HepG2 (cell line): ENCODE data around the gene TMEM139. TPM values are rescaled to one million over a fixed set of nuclear protein-coding genes. Genes with fewer than 3 reads are reported as not detected.
A peak's percentile ranks its signal among the peaks of the same experiment; 100 is the strongest.

Experiments used
- BORCS8-MEF2B ChIP-seq: sonication (generic); formaldehyde crosslinking; IDR thresholded peaks from 2 replicates; pipeline ENCODE4 v1.8.0; 2022; ENCODE audit warnings: mild to moderate bottlenecking, missing genetic modification reagents
- ELF4 ChIP-seq: sonication (generic); formaldehyde crosslinking; IDR thresholded peaks from 2 replicates; pipeline ENCODE4 v1.5.0; 2020; ENCODE audit warnings: missing genetic modification reagents, mild to moderate bottlenecking, moderate library complexity, borderline replicate concordance
- IRF2 ChIP-seq: IDR thresholded peaks from 2 replicates; pipeline ENCODE4 v1.6.1; 2018; ENCODE audit warnings: missing genetic modification reagents, missing compliant biosample characterization
- MIXL1 ChIP-seq: IDR thresholded peaks from 2 replicates; pipeline ENCODE4 v1.6.1; 2016
- MLXIP ChIP-seq: sonication (generic); formaldehyde crosslinking; IDR thresholded peaks from 2 replicates; pipeline ENCODE4 v1.9.0; 2021; ENCODE audit warnings: missing genetic modification reagents, borderline replicate concordance
- NR2F6 ChIP-seq, 2 experiments: IDR thresholded peaks; 2 replicates each; pipeline ENCODE4 v1.6.1; 2016; ENCODE audit warnings: antibody characterized with exemption in 1 of 2, mild to moderate bottlenecking in 1 of 2
- RARA ChIP-seq: IDR thresholded peaks from 2 replicates; pipeline ENCODE4 v1.6.1; 2016; ENCODE audit warnings: missing genetic modification reagents, missing compliant biosample characterization
- RFXAP ChIP-seq: sonication (generic); formaldehyde crosslinking; IDR thresholded peaks from 2 replicates; pipeline ENCODE4 v1.4.0; 2020; ENCODE audit warnings: missing genetic modification reagents, borderline replicate concordance
- SIN3B ChIP-seq: fragments of 150-350 bp; IDR thresholded peaks from 2 replicates; pipeline ENCODE4 v1.6.1; 2014; ENCODE audit warnings: low read length
- SIX4 ChIP-seq: sonication (generic); formaldehyde crosslinking; IDR thresholded peaks from 2 replicates; pipeline ENCODE4 v1.4.0; 2020; ENCODE audit warnings: missing genetic modification reagents
- ZFP37 ChIP-seq: sonication (generic); formaldehyde crosslinking; IDR thresholded peaks from 2 replicates; pipeline ENCODE4 v1.4.0; 2020; ENCODE audit warnings: missing genetic modification reagents, borderline replicate concordance
- ZNF253 ChIP-seq: sonication (generic); formaldehyde crosslinking; IDR thresholded peaks from 2 replicates; pipeline ENCODE4 v1.8.0; 2022; ENCODE audit warnings: mild to moderate bottlenecking, missing genetic modification reagents, borderline replicate concordance
- ZNF326 ChIP-seq: sonication (generic); formaldehyde crosslinking; IDR thresholded peaks from 2 replicates; pipeline ENCODE4 v1.4.0; 2020; ENCODE audit warnings: missing genetic modification reagents, borderline replicate concordance
- ZNF329 ChIP-seq: sonication (generic); formaldehyde crosslinking; IDR thresholded peaks from 2 replicates; pipeline ENCODE4 v1.9.0; 2021; ENCODE audit warnings: low read depth, mild to moderate bottlenecking, missing genetic modification reagents
- ZNF335 ChIP-seq: sonication (generic); formaldehyde crosslinking; IDR thresholded peaks from 2 replicates; pipeline ENCODE4 v1.4.0; 2020; ENCODE audit warnings: missing genetic modification reagents
- ZNF354B ChIP-seq: sonication (generic); formaldehyde crosslinking; IDR thresholded peaks from 2 replicates; pipeline ENCODE4 v1.8.0; 2022; ENCODE audit warnings: mild to moderate bottlenecking, missing genetic modification reagents
- ZNF547 ChIP-seq: sonication (generic); formaldehyde crosslinking; IDR thresholded peaks from 2 replicates; pipeline ENCODE4 v1.5.1; 2020; ENCODE audit warnings: mild to moderate bottlenecking, missing genetic modification reagents
- ZNF558 ChIP-seq: sonication (generic); formaldehyde crosslinking; IDR thresholded peaks from 2 replicates; pipeline ENCODE4 v1.9.0; 2022; ENCODE audit warnings: mild to moderate bottlenecking, missing genetic modification reagents, borderline replicate concordance
- polyA plus RNA-seq, 8 experiments: library from polyadenylated mRNA; depleted of rRNA in 3 of 8; stranded (reverse) in 7 of 8; unstranded in 1 of 8; fragments of >200 nt; fragmentation: Illumina TruSeq in 4 of 8; extraction: Trizol in 4 of 8; gene quantifications; 2 replicates each; pipeline versions ENCODE4 v1.2.1 to v1.2.3, GENCODE V29; 2011 to 2016; ENCODE audit warnings: low read depth in 4 of 8, missing spikeins in 1 of 8, mixed read lengths in 1 of 8; ENCODE audit not compliant: insufficient read depth in 1 of 8
- total RNA-seq, 5 experiments: library from RNA; depleted of rRNA; stranded (reverse); fragments of >200 nt; fragmentation: Illumina TruSeq; extraction: Trizol; gene quantifications; 2 replicates each; pipeline ENCODE4 v1.2.3, GENCODE V29; 2016; ENCODE audit warnings: low read depth in 1 of 5
- TF ChIP-seq, protein P1 (sequence below): sonication (generic); formaldehyde crosslinking; IDR thresholded peaks from 2 replicates; pipeline ENCODE4 v1.4.0; 2020; ENCODE audit warnings: mild to moderate bottlenecking, missing genetic modification reagents
- TF ChIP-seq, protein P2 (sequence below): IDR thresholded peaks from 2 replicates; pipeline ENCODE4 v1.6.1; 2012; ENCODE audit warnings: inconsistent platforms

Gene TMEM139
- total and polyA plus RNA-seq, 2 of the 13 experiments (the other 11 are each of a cell fraction or from before 2014, with no cell fraction given) = 7.9 to 14.0 TPM

DNA sequence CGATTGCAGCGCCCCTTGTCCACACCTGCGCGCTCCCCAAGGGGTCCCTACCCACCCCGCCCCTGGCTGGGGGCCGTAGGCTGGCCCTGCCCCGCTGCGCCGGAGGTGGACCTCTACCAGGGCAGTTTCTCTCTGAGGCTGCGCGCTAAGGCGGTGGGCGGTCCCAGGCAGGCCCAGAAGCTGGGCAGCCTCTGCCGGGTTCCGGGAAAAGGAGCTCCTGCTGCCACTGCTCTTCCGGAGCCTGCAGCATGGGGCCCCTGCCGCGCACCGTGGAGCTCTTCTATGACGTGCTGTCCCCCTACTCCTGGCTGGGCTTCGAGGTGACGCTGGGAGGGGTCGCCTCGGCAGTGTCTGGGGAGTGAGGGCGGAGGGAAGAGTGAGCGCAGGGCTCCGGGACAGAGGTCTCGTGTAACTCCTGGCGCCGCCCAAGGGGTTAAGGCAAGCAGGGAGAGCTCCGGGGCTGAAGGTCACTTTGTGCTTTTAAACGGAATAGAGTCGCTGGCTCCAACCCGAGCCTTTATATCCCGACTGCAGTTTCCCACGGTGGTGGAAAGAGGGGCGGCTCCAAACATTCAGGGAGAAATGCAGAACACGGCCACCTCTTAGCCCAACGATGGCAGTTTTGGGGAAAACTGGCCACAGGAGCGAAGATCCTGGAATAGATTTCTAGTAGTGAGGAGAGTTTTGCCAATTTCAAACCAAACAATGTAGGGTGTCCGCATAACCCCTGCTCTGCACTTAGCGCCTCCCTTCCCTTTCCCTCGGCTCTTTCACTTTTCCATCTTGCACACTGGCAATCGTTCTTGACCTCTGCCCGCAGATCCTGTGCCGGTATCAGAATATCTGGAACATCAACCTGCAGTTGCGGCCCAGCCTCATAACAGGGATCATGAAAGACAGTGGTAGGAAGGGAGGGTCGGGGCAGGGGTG, 21.2 kb upstream of the TMEM139 start, which contains the start of gene GSTK1 (continued):
- TF ChIP-seq MLXIP (CRISPR knock-in tag) = no peak
- no peak for TF ChIP-seq IRF2
- TF ChIP-seq, protein P1, sequence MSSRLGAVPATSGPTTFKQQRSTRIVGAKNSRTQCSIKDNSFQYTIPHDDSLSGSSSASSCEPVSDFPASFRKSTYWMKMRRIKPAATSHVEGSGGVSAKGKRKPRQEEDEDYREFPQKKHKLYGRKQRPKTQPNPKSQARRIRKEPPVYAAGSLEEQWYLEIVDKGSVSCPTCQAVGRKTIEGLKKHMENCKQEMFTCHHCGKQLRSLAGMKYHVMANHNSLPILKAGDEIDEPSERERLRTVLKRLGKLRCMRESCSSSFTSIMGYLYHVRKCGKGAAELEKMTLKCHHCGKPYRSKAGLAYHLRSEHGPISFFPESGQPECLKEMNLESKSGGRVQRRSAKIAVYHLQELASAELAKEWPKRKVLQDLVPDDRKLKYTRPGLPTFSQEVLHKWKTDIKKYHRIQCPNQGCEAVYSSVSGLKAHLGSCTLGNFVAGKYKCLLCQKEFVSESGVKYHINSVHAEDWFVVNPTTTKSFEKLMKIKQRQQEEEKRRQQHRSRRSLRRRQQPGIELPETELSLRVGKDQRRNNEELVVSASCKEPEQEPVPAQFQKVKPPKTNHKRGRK = no peak
- TF ChIP-seq ZFP37 = no peak
- peak; percentile 62; the same call in 1 of the 2 replicates for TF ChIP-seq MIXL1 (CRISPR knock-in tag)
- peak; percentile 93; the same call in 1 of the 2 replicates for TF ChIP-seq ZNF558 (CRISPR knock-in tag)
- TF ChIP-seq SIX4 (CRISPR knock-in tag) = no peak
- peak; percentile 52; the same call in 1 of the 2 replicates for TF ChIP-seq ELF4 (CRISPR knock-in tag)
- TF ChIP-seq ZNF326 (CRISPR knock-in tag) = no peak
- TF ChIP-seq ZNF329 = no peak
- TF ChIP-seq RFXAP (CRISPR knock-in tag) = no peak
- peak; percentile 86 for TF ChIP-seq BORCS8-MEF2B (CRISPR knock-in tag)
- 0 out of 2 replicates have a peak, but pooled peaks have one; percentile 51 for TF ChIP-seq ZNF253 (CRISPR knock-in tag)
- TF ChIP-seq RARA (CRISPR knock-in tag) = peak; percentile 20; the same call in 1 of the 2 replicates
- TF ChIP-seq ZNF354B (CRISPR knock-in tag) = no peak
- TF ChIP-seq, protein P2, sequence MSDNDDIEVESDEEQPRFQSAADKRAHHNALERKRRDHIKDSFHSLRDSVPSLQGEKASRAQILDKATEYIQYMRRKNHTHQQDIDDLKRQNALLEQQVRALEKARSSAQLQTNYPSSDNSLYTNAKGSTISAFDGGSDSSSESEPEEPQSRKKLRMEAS = peak; percentile 81
- no peak; the same call in 1 of the 2 replicates for TF ChIP-seq ZNF547
- TF ChIP-seq SIN3B = no peak
- peak; percentile 91 for TF ChIP-seq ZNF335 (CRISPR knock-in tag)
- TF ChIP-seq NR2F6 (IDR thresholded peaks at IDR 0.05) = no peak; the same call in 1 of the 2 replicates
- peak; percentile 71 for TF ChIP-seq NR2F6 (CRISPR knock-in tag; IDR thresholded peaks at IDR 0.05)
